GM12892 (cell line): Measurements from ENCODE around the gene GNB1.

Experiments
- POLR2A ChIP-seq: IDR thresholded peaks from 2 replicates; pipeline ENCODE4 v1.6.1; 2011; ENCODE audit warnings: low read depth, low read length, control low read depth
- TAF1 ChIP-seq: IDR thresholded peaks from 2 replicates; pipeline ENCODE4 v1.6.1; 2011; ENCODE audit warnings: low read depth, mild to moderate bottlenecking, control low read depth, low read length, borderline replicate concordance

DNA sequence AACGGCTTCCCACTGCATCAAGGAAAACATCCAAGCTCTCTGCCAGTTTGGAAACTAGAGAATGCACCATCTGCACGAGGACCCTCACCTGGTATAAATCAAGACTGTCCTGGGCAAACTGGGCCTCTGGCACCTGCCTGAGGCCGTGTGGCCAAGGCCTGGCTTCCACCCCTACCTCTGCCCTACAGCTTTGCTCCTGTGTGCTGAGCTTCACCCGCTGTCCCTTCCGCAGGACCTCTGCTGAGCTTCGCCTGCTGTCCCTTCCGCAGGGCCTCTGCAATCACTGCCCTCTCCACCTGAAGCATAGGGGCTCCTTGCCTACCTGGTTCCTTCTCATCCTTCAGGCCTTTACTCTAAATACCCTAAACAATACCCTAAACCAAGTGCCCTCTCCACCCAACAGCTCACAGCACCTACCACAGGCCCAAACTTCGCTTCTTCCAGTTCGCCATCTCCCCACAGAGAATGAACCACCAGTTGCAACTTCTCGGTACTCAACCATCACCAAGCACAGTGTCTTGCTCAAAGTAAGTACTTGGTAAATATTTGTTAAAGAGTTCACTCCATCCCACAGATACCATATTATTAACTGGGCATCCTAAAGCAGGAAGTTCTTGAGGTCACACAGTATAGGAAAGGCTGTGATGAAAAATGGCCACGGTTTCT, 18.4 kb downstream of the GNB1 start:
- peak; percentile 31; the same call in 1 of the 2 replicates for TF ChIP-seq POLR2A
- TF ChIP-seq TAF1 = no peak
